Nephron progenitor cell (in vitro differentiated cells): ENCODE measurements around the gene PRKG1.

Source experiments
- DNase-seq: peaks from one replicate; pipeline ENCODE4 v3.0.0; 2021
- H3K27ac Mint-ChIP-seq: 2 replicates; pipeline ENCODE4 v1.8.0; 2021; ENCODE audit warnings: mild to moderate bottlenecking, moderate library complexity, mixed read lengths
- H3K27me3 Mint-ChIP-seq: 2 replicates; pipeline ENCODE4 v1.8.0; 2021; ENCODE audit warnings: mild to moderate bottlenecking, low read depth, mixed read lengths; ENCODE audit not compliant: poor library complexity
- H3K36me3 Mint-ChIP-seq: 2 replicates; pipeline ENCODE4 v1.8.0; 2021; ENCODE audit warnings: low read depth, mixed read lengths
- H3K4me1 Mint-ChIP-seq: 2 replicates; pipeline ENCODE4 v1.8.0; 2021; ENCODE audit warnings: mixed read lengths
- H3K4me3 Mint-ChIP-seq: 2 replicates; pipeline ENCODE4 v1.8.0; 2021; ENCODE audit warnings: mild to moderate bottlenecking, moderate library complexity, mixed read lengths
- H3K9me3 Mint-ChIP-seq: 2 replicates; pipeline ENCODE4 v1.8.0; 2021; ENCODE audit warnings: mild to moderate bottlenecking, moderate library complexity, mixed read lengths
- TF ChIP-seq, protein P1 (sequence below): fragments of 200-600 bp; sonication (generic); IDR thresholded peaks from 2 replicates; pipeline ENCODE4 v1.5.0; 2021; ENCODE audit warnings: antibody characterized with exemption

PRKG1 gene

DNA sequence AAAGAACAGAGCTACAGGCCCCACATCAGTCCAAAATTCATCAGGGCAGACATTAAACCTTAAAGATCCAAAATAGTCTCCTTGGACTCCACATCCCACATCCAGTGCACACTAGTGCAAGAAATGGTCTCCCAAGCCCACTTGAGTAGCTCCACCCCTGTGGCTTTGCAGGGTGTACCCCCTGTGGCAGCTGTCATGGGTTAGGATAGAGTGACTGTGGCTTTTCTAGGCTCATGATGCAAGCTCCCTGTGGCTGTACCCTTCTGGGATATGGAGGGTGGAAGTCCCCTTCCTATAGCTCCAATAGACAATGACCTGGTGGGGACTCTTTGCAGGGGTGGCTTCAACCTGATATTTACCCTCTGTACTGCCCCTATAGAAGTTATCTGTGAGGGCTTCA lies 1111.0 kb downstream of the PRKG1 start:
- peaks cover 6% of the 10 kb centered on the region for H3K36me3 Mint-ChIP-seq
- H3K4me3 Mint-ChIP-seq: no peak overlapping the region
- no peak overlapping the region for H3K27ac Mint-ChIP-seq
- H3K27me3 Mint-ChIP-seq: no peaks in the 10 kb centered on the region
- TF ChIP-seq, protein P1, sequence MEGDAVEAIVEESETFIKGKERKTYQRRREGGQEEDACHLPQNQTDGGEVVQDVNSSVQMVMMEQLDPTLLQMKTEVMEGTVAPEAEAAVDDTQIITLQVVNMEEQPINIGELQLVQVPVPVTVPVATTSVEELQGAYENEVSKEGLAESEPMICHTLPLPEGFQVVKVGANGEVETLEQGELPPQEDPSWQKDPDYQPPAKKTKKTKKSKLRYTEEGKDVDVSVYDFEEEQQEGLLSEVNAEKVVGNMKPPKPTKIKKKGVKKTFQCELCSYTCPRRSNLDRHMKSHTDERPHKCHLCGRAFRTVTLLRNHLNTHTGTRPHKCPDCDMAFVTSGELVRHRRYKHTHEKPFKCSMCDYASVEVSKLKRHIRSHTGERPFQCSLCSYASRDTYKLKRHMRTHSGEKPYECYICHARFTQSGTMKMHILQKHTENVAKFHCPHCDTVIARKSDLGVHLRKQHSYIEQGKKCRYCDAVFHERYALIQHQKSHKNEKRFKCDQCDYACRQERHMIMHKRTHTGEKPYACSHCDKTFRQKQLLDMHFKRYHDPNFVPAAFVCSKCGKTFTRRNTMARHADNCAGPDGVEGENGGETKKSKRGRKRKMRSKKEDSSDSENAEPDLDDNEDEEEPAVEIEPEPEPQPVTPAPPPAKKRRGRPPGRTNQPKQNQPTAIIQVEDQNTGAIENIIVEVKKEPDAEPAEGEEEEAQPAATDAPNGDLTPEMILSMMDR: no peak
- H3K9me3 Mint-ChIP-seq: peaks cover 14% of the 10 kb centered on the region
- H3K4me1 Mint-ChIP-seq: no peaks in the 10 kb centered on the region
- DNase-seq: no peak

DNA sequence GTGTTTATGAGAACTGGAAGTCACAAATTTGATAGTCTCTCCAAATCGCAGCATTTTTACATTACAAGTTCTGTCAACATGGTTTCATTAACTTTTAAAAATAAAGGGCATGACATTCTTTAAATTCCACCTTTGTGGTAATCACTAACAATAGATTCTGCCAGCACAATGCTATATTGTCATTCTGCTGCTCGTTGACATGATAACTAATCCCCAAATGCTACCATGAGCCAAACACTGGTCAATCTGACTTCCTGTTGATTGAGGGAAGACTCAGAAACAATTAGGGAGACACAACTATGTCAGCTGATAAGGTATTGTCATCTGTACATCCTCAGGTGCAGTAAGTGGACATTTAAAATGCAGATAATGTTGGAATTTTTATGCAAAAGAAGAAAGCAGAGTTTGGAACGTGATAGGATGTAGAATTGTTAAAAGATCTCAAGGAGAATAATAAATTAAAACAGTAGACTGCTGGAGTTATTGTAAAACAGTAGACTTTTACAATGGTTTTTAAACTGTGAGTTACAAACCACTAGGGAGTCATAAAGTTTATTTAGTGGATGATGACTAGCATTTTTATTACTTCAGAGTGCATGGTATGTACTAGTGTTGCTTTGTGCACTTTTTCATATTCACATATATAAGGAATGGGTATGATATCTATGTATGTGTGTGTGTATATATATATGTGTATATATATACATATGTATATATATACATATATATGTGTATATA lies 1113.4 kb downstream of the PRKG1 start:
- no peaks in the 10 kb centered on the region for H3K4me1 Mint-ChIP-seq
- H3K36me3 Mint-ChIP-seq: peaks cover 2% of the 10 kb centered on the region
- peaks cover 3% of the 10 kb centered on the region for H3K9me3 Mint-ChIP-seq
- H3K4me3 Mint-ChIP-seq: no peak overlapping the region
- H3K27me3 Mint-ChIP-seq: no peaks in the 10 kb centered on the region
- TF ChIP-seq, protein P1: no peak
- H3K27ac Mint-ChIP-seq: no peak overlapping the region
- DNase-seq: no peak

- TF ChIP-seq, protein P1: no peak
- Mint-ChIP-seq H3K27ac (peak overlapping the region; percentile 73), H3K27me3 (peaks cover 1% of the 10 kb centered on the region), H3K9me3 (no peaks in the 10 kb centered on the region), H3K36me3 (no peaks in the 10 kb centered on the region), H3K4me1 (no peaks in the 10 kb centered on the region), H3K4me3 (no peak overlapping the region)
- no peak for DNase-seq
Measured at GRCh38 chr10:52191049-52191448, 1116.8 kb downstream of the PRKG1 start.

DNA sequence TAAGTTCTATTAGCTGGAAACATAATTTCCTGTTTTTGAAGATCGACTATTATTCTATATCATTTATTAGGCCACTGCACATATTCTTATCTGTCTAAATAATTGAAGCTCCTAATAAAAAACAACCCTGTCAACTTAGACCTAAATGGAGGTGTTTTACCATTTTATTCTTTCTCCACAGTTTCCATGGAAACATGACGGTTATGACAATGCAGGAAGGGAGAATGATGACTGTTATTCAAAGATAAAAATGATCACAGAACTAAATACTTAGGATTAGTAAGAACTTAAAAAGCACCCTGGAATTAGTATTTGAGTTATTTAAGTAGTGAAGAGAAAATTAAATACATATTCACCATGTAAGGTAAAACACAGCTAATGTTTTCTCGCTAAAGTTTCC lies 1119.9 kb downstream of the PRKG1 start:
- TF ChIP-seq, protein P1: no peak
- H3K4me3 Mint-ChIP-seq: no peak overlapping the region

DNA sequence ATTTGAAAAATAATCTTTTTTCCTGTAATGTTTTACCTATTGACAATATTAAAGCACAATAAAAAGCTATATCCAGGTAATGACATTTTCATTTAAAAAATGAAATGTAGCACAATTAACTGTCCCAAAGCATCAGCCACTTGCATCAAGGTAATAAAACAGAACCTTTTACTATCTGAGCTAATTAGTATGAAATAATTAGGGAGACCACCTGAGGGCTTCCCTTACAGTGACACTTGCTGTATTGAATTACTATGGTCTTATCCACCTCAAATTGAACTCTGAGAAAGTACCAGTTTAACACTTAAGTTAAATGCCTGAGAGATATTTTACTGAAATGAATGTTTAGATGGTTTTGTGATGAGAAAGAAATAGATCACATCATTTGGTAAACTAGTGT lies 1120.4 kb downstream of the PRKG1 start:
- H3K36me3 Mint-ChIP-seq: no peaks in the 10 kb centered on the region
- H3K4me3 Mint-ChIP-seq: no peak overlapping the region
- TF ChIP-seq, protein P1: no peak
- H3K27ac Mint-ChIP-seq: no peak overlapping the region
- peaks cover 3% of the 10 kb centered on the region for H3K27me3 Mint-ChIP-seq
- no peak for DNase-seq
- no peaks in the 10 kb centered on the region for H3K9me3 Mint-ChIP-seq
- H3K4me1 Mint-ChIP-seq: peaks cover 8% of the 10 kb centered on the region

More for the DNA sequence above, 1119.9 kb downstream of the PRKG1 start:
- Mint-ChIP-seq H3K4me1 (peaks cover 8% of the 10 kb centered on the region), H3K36me3 (no peaks in the 10 kb centered on the region), H3K27ac (no peak overlapping the region), H3K27me3 (peaks cover 3% of the 10 kb centered on the region), H3K9me3 (no peaks in the 10 kb centered on the region)
- DNase-seq: no peak

DNA sequence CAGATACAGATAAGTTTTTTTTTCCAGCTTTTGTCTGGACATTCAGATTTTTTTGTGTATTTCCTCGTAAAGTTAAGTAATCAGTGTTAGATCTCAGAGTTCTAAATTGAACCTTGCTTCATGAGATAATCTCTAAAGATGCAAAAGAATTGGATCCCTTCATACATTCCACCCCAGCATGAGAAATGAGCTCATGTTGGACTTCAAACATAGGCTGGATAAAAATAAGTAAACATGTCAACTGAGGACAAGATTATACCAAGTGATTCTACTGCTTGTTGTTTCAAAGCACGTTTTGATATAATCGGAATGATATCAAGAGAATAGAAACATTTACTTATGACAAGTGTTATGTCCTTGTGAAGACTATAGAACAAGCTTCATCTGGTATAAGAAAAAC lies 1122.8 kb downstream of the PRKG1 start:
- Mint-ChIP-seq H3K9me3 (peaks cover 12% of the 10 kb centered on the region), H3K4me1 (peaks cover 8% of the 10 kb centered on the region), H3K27me3 (peaks cover 3% of the 10 kb centered on the region), H3K36me3 (no peaks in the 10 kb centered on the region), H3K4me3 (no peak overlapping the region), H3K27ac (no peak overlapping the region)
- DNase-seq: no peak
- TF ChIP-seq, protein P1: no peak
